ENCODE measurements around the gene SPEM1.

- TF ChIP-seq CTCF (IDR thresholded peaks at IDR 0.05) (no peak), POLR2A (IDR thresholded peaks at IDR 0.05) (no peak)
Observed at GRCh38 chr17:7405350-7406234, 14.5 kb upstream of the SPEM1 start.

Data from prostate gland (tissue), 2 donors.